Upper lobe of left lung (tissue), 4 donors: ENCODE data around the gene ST6GALNAC3.

ENCODE experiments used
- CTCF ChIP-seq, 6 experiments: fragments of 450-650 bp in 4 of 6; fragments of 200-600 bp in 2 of 6; sonication (generic) in 2 of 6; IDR thresholded peaks; one replicate each; pipeline ENCODE4 v1.5.1; 2016 to 2019; ENCODE audit warnings: antibody characterized with exemption in 6 of 6
- EP300 ChIP-seq, 4 donors: sonication (generic); formaldehyde crosslinking; IDR thresholded peaks; one replicate each; pipeline ENCODE4 v1.5.1; 2017; ENCODE audit warnings: antibody characterized with exemption in 4 of 4, control low read depth in 2 of 4
- POLR2A ChIP-seq, 4 donors: fragments of 450-650 bp; IDR thresholded peaks; one replicate each; pipeline ENCODE4 v1.5.1; 2016 to 2017; ENCODE audit warnings: antibody characterized with exemption in 4 of 4, mild to moderate bottlenecking in 2 of 4
- POLR2AphosphoS5 ChIP-seq, 2 donors: sonication (generic); formaldehyde crosslinking; IDR thresholded peaks; one replicate each; pipeline ENCODE4 v1.5.1; 2017; ENCODE audit warnings: antibody characterized with exemption in 2 of 2

DNA sequence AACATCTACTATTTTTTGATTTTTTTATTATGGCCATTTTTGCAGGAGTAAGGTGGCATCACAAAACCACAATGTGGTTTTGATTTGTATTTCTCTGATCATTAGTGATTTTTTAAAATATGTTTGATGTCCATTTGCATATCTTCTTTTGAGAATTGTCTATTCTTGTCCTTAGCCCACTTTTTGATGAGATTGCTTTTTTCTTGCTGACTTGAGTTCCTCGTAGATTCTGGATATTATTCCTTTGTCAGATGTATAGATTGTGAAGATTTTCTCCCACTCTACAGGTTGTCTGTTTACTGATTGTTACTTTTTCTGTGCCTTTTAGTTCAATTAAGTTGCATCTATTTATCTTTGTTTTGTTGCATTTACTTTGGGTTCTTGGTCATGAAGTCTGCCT lies 375.7 kb downstream of the ST6GALNAC3 start:
- no peak for TF ChIP-seq CTCF (IDR thresholded peaks at IDR 0.05)
- no peak for TF ChIP-seq EP300 (IDR thresholded peaks at IDR 0.05)
- no peak for TF ChIP-seq POLR2AphosphoS5 (IDR thresholded peaks at IDR 0.05)
- TF ChIP-seq POLR2A (IDR thresholded peaks at IDR 0.05) = no peak
